CD4-positive, CD25-positive, alpha-beta regulatory T cell (primary cell): ENCODE results near the gene TSPAN15. TPM values are rescaled to one million over a fixed set of nuclear protein-coding genes. Genes with fewer than 3 reads are reported as not detected.

Experiments used
- ATAC-seq, 2 donors: fragments of 150-1000 bp; cut with Tn5 transposase; one replicate each; pipeline ENCODE4 v1.10.0; 2021; ENCODE audit warnings: low read depth in 2 of 2, moderate number of reproducible peaks in 2 of 2, moderate library complexity in 1 of 2
- DNase-seq, 3 donors: peaks; one replicate each; pipeline versions ENCODE4 v3.0.0 to v3.0.0-alpha.2; 2012 to 2022; ENCODE audit warnings: mixed read lengths in 1 of 3
- H3K27ac ChIP-seq: one replicate; pipeline ENCODE4 v1.7.0; 2013; ENCODE audit warnings: mild to moderate bottlenecking, low read length; ENCODE audit not compliant: insufficient read depth, poor library complexity, severe bottlenecking
- H3K27me3 ChIP-seq: one replicate; pipeline ENCODE4 v1.7.0; 2013; ENCODE audit warnings: low read length; ENCODE audit not compliant: control insufficient read depth, insufficient read depth
- H3K36me3 ChIP-seq: one replicate; pipeline ENCODE4 v1.7.0; 2013; ENCODE audit warnings: mild to moderate bottlenecking, low read length, moderate library complexity; ENCODE audit not compliant: control insufficient read depth, insufficient read depth
- H3K4me1 ChIP-seq: 2 replicates; pipeline ENCODE4 v1.7.0; 2013; ENCODE audit warnings: mild to moderate bottlenecking, low read length; ENCODE audit not compliant: insufficient read depth, control insufficient read depth, poor library complexity, severe bottlenecking
- H3K4me3 ChIP-seq: one replicate; pipeline ENCODE4 v1.7.0; 2013; ENCODE audit warnings: low read depth, mild to moderate bottlenecking, low read length, moderate library complexity
- H3K9me3 ChIP-seq, 2 experiments: 1 replicate in 1 of 2; 2 replicates in 1 of 2; pipeline ENCODE4 v1.7.0; 2013; ENCODE audit warnings: low read length in 2 of 2, mild to moderate bottlenecking in 1 of 2, moderate library complexity in 1 of 2; ENCODE audit not compliant: control insufficient read depth in 2 of 2
- H3K27ac Mint-ChIP-seq, 3 donors: one replicate each; pipeline ENCODE4 v1.8.0; 2020 to 2022; ENCODE audit warnings: mild to moderate bottlenecking in 3 of 3, mixed read lengths in 3 of 3, moderate library complexity in 2 of 3
- H3K27me3 Mint-ChIP-seq: one replicate; pipeline ENCODE4 v1.8.0; 2022; ENCODE audit warnings: mild to moderate bottlenecking, mixed read lengths
- H3K36me3 Mint-ChIP-seq: one replicate; pipeline ENCODE4 v1.8.0; 2020; ENCODE audit warnings: mixed read lengths
- H3K4me1 Mint-ChIP-seq, 4 donors: one replicate each; pipeline ENCODE4 v1.8.0; 2020 to 2022; ENCODE audit warnings: mixed read lengths in 4 of 4, mild to moderate bottlenecking in 1 of 4
- H3K4me3 Mint-ChIP-seq, 4 donors: one replicate each; pipeline ENCODE4 v1.8.0; 2020 to 2022; ENCODE audit warnings: mild to moderate bottlenecking in 4 of 4, mixed read lengths in 4 of 4, moderate library complexity in 3 of 4
- H3K9me3 Mint-ChIP-seq, 7 donors: one replicate each; pipeline ENCODE4 v1.8.0; 2020 to 2022; ENCODE audit warnings: mixed read lengths in 7 of 7, mild to moderate bottlenecking in 3 of 7, moderate library complexity in 2 of 7
- polyA plus RNA-seq, 4 donors: library from polyadenylated mRNA; unstranded; fragments of 300-500 nt; fragmentation: Illumina TruSeq; gene quantifications; one replicate each; pipeline ENCODE4 v1.2.3, GENCODE V29; 2021
- total RNA-seq: library from RNA; stranded (reverse); gene quantifications from one replicate; pipeline ENCODE4 v1.2.3, GENCODE V29; 2022

Gene TSPAN15
- total and polyA plus RNA-seq, 5 donors from 2014 or later, result 1.5 to 6.0 (median 3.4) TPM

- Mint-ChIP-seq H3K9me3 (peaks cover 0 to 4% (median 0%) of the 10 kb centered on the region in 7 donors), H3K27me3 (peaks cover 7% of the 10 kb centered on the region), H3K36me3 (peaks cover 3% of the 10 kb centered on the region), H3K4me1 (peaks cover 19 to 65% (median 43%) of the 10 kb centered on the region in 4 donors), H3K27ac (peak overlapping the region; percentile 93 to 94 (median 94)), H3K4me3 (peak overlapping the region in 2 of 4 donors; percentile 53 to 63)
- no peaks in the 10 kb centered on the region for H3K27me3 ChIP-seq
- no peaks in the 10 kb centered on the region for H3K9me3 ChIP-seq
- peak overlapping the region; percentile 89 for H3K27ac ChIP-seq
- ATAC-seq, result no peak
- no peaks in the 10 kb centered on the region for H3K36me3 ChIP-seq
- no peak for DNase-seq
- peaks cover 43% of the 10 kb centered on the region for H3K4me1 ChIP-seq
- peak overlapping the region; percentile 54 for H3K4me3 ChIP-seq
Observed at GRCh38 chr10:69426376-69426727, 24.9 kb upstream of the TSPAN15 start.

GRCh38 chr10:69428165-69428564 is 23.1 kb upstream of the TSPAN15 start:
- Mint-ChIP-seq H3K4me1 (peaks cover 19 to 51% (median 37%) of the 10 kb centered on the region in 4 donors), H3K4me3 (peak overlapping the region in 3 of 4 donors; percentile 33 to 83 (median 60)), H3K36me3 (peaks cover 3% of the 10 kb centered on the region), H3K27me3 (no peaks in the 10 kb centered on the region), H3K27ac (peak overlapping the region; percentile 77 to 94 (median 93)), H3K9me3 (peaks cover 0 to 4% (median 0%) of the 10 kb centered on the region in 7 donors)
- DNase-seq (no peak), ATAC-seq (no peak)
- H3K4me1 ChIP-seq, result peaks cover 43% of the 10 kb centered on the region
- no peaks in the 10 kb centered on the region for H3K36me3 ChIP-seq
- H3K9me3 ChIP-seq, result no peaks in the 10 kb centered on the region
- H3K27me3 ChIP-seq, result no peaks in the 10 kb centered on the region
- H3K27ac ChIP-seq, result no peak overlapping the region
- no peak overlapping the region for H3K4me3 ChIP-seq

- peaks cover 5% of the 10 kb centered on the region for H3K27me3 Mint-ChIP-seq
- no peak overlapping the region for H3K4me3 Mint-ChIP-seq
- Histone ChIP-seq H3K4me3 (no peak overlapping the region), H3K4me1 (no peaks in the 10 kb centered on the region), H3K27ac (no peak overlapping the region), H3K27me3 (no peaks in the 10 kb centered on the region), H3K9me3 (no peaks in the 10 kb centered on the region), H3K36me3 (no peaks in the 10 kb centered on the region)
- ATAC-seq (no peak), DNase-seq (no peak)
- H3K4me1 Mint-ChIP-seq, result no peaks in the 10 kb centered on the region
- H3K36me3 Mint-ChIP-seq, result no peaks in the 10 kb centered on the region
- H3K27ac Mint-ChIP-seq, result no peak overlapping the region
- H3K9me3 Mint-ChIP-seq, result no peaks in the 10 kb centered on the region
Observed at GRCh38 chr10:69434169-69434568, 17.1 kb upstream of the TSPAN15 start.

GRCh38 chr10:69434926-69435325 is 16.3 kb upstream of the TSPAN15 start:
- H3K9me3 ChIP-seq, result no peaks in the 10 kb centered on the region
- Mint-ChIP-seq H3K9me3 (no peaks in the 10 kb centered on the region), H3K4me3 (no peak overlapping the region), H3K27ac (no peak overlapping the region), H3K36me3 (no peaks in the 10 kb centered on the region), H3K27me3 (peaks cover 5% of the 10 kb centered on the region), H3K4me1 (no peaks in the 10 kb centered on the region)
- H3K4me3 ChIP-seq, result no peak overlapping the region
- DNase-seq (no peak), ATAC-seq (no peak)
- no peaks in the 10 kb centered on the region for H3K36me3 ChIP-seq
- no peaks in the 10 kb centered on the region for H3K4me1 ChIP-seq
- no peaks in the 10 kb centered on the region for H3K27me3 ChIP-seq
- no peak overlapping the region for H3K27ac ChIP-seq

GRCh38 chr10:69435966-69436520 is 15.2 kb upstream of the TSPAN15 start:
- no peak for DNase-seq
- H3K36me3 Mint-ChIP-seq, result no peaks in the 10 kb centered on the region

GRCh38 chr10:69437321-69438259 is 13.7 kb upstream of the TSPAN15 start:
- no peaks in the 10 kb centered on the region for H3K27me3 ChIP-seq
- H3K27ac ChIP-seq, result no peak overlapping the region
- no peaks in the 10 kb centered on the region for H3K9me3 Mint-ChIP-seq
- no peaks in the 10 kb centered on the region for H3K4me1 Mint-ChIP-seq
- no peak for ATAC-seq
- no peaks in the 10 kb centered on the region for H3K4me1 ChIP-seq
- no peak overlapping the region for H3K4me3 Mint-ChIP-seq
- peaks cover 5% of the 10 kb centered on the region for H3K27me3 Mint-ChIP-seq
- H3K36me3 Mint-ChIP-seq, result no peaks in the 10 kb centered on the region
- no peaks in the 10 kb centered on the region for H3K36me3 ChIP-seq
- H3K9me3 ChIP-seq, result no peaks in the 10 kb centered on the region
- peak overlapping the region in 1 of 3 donors; percentile 64 for H3K27ac Mint-ChIP-seq
- H3K4me3 ChIP-seq, result no peak overlapping the region
- DNase-seq, result no peak

More at GRCh38 chr10:69435966-69436520, 15.2 kb upstream of the TSPAN15 start:
- Mint-ChIP-seq H3K4me3 (no peak overlapping the region), H3K27me3 (peaks cover 5% of the 10 kb centered on the region), H3K9me3 (no peaks in the 10 kb centered on the region), H3K27ac (no peak overlapping the region), H3K4me1 (no peaks in the 10 kb centered on the region)
- no peaks in the 10 kb centered on the region for H3K27me3 ChIP-seq
- H3K4me1 ChIP-seq, result no peaks in the 10 kb centered on the region
- no peak overlapping the region for H3K27ac ChIP-seq
- no peak overlapping the region for H3K4me3 ChIP-seq
- ATAC-seq, result no peak
- H3K9me3 ChIP-seq, result no peaks in the 10 kb centered on the region
- H3K36me3 ChIP-seq, result no peaks in the 10 kb centered on the region

GRCh38 chr10:69438536-69439349 is 12.5 kb upstream of the TSPAN15 start:
- H3K9me3 ChIP-seq, result no peaks in the 10 kb centered on the region
- H3K27me3 Mint-ChIP-seq, result peaks cover 5% of the 10 kb centered on the region
- ATAC-seq (no peak), DNase-seq (no peak)
- no peaks in the 10 kb centered on the region for H3K4me1 ChIP-seq
- H3K27ac Mint-ChIP-seq, result peak overlapping the region in 1 of 3 donors; percentile 12
- no peaks in the 10 kb centered on the region for H3K36me3 ChIP-seq
- no peak overlapping the region for H3K4me3 ChIP-seq
- H3K27me3 ChIP-seq, result no peaks in the 10 kb centered on the region
- H3K4me1 Mint-ChIP-seq, result no peaks in the 10 kb centered on the region
- no peaks in the 10 kb centered on the region for H3K9me3 Mint-ChIP-seq
- H3K4me3 Mint-ChIP-seq, result no peak overlapping the region
- no peak overlapping the region for H3K27ac ChIP-seq
- no peaks in the 10 kb centered on the region for H3K36me3 Mint-ChIP-seq
